ENCODE data around the gene PROM2. TPM values are rescaled to one million over a fixed set of nuclear protein-coding genes. Genes with fewer than 3 reads are reported as not detected.

PROM2 gene
- total RNA-seq, 2 experiments from 2014 or later = 0.82 TPM; not detected in 1

GRCh38 chr2:95330794-95331338 lies 56.6 kb downstream of the PROM2 start:
- ATAC-seq (no peak), DNase-seq (no peak)
- Mint-ChIP-seq H3K27ac (no peak overlapping the region), H3K4me3 (no peak overlapping the region), H3K4me1 (no peaks in the 10 kb centered on the region), H3K36me3 (no peaks in the 10 kb centered on the region), H3K27me3 (peaks cover 2% of the 10 kb centered on the region), H3K9me3 (ENCODE audit: low read depth) (peaks cover 3% of the 10 kb centered on the region)
- CTCF ChIA-PET = no interaction called here

DNA sequence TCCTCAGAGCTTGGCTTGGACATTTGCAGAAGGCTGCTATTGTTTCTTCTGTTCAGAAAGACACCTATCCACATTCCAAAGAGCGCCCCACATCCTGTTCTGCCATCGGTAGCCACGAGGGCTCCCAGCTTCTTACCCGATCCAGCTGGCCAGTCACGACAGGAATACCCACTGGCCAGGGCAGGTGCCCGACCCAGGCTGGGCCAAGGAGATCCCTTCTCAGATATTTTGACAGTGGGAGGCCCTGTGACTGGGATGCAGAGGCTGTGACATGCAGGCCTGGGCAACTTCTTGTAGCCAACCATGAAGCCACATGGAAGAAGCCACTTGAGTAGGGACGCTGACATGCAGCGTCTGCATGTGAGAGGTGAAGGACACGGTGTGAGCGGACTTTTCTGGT lies 57.4 kb downstream of the PROM2 start:
- Mint-ChIP-seq H3K9me3 (ENCODE audit: low read depth) (no peaks in the 10 kb centered on the region), H3K4me3 (no peak overlapping the region), H3K36me3 (no peaks in the 10 kb centered on the region), H3K4me1 (no peaks in the 10 kb centered on the region), H3K27ac (no peak overlapping the region), H3K27me3 (peaks cover 5% of the 10 kb centered on the region)
- CTCF ChIA-PET = no interaction called here
- no peak for ATAC-seq
- DNase-seq = no peak

- H3K9me3 Mint-ChIP-seq (ENCODE audit: low read depth) = no peaks in the 10 kb centered on the region
- H3K27ac Mint-ChIP-seq = no peak overlapping the region
- DNase-seq (no peak), ATAC-seq (no peak)
- CTCF ChIA-PET = no interaction called here
- H3K4me1 Mint-ChIP-seq = no peaks in the 10 kb centered on the region
- no peak overlapping the region for H3K4me3 Mint-ChIP-seq
- no peaks in the 10 kb centered on the region for H3K36me3 Mint-ChIP-seq
- H3K27me3 Mint-ChIP-seq = peaks cover 10% of the 10 kb centered on the region
Measured at GRCh38 chr2:95332036-95332435, 57.8 kb downstream of the PROM2 start.

DNA sequence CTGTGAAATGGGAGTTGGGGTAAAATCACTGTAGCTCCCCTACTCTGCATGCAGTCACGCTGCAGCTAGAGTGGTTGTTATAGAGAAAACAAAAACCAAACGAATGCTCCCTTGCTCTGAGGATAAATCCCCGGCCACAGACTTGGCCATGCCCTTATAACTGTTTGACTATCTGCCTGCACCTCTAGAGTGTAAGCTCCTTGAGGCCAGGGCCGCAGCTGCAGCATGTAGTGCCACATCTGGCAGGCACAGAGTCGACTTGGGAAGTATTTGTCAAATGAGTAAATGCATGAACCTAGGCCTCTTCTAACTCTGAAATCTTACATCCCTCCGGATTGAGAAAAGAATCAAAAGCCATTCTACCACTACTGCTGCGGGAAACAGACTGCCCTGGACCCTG lies 58.8 kb downstream of the PROM2 start:
- no peaks in the 10 kb centered on the region for H3K9me3 Mint-ChIP-seq (ENCODE audit: low read depth)
- no peak for DNase-seq
- no peaks in the 10 kb centered on the region for H3K36me3 Mint-ChIP-seq
- H3K4me1 Mint-ChIP-seq = no peaks in the 10 kb centered on the region
- peaks cover 10% of the 10 kb centered on the region for H3K27me3 Mint-ChIP-seq
- CTCF ChIA-PET = no interaction called here
- H3K4me3 Mint-ChIP-seq = no peak overlapping the region
- no peak overlapping the region for H3K27ac Mint-ChIP-seq
- no peak for ATAC-seq

DNA sequence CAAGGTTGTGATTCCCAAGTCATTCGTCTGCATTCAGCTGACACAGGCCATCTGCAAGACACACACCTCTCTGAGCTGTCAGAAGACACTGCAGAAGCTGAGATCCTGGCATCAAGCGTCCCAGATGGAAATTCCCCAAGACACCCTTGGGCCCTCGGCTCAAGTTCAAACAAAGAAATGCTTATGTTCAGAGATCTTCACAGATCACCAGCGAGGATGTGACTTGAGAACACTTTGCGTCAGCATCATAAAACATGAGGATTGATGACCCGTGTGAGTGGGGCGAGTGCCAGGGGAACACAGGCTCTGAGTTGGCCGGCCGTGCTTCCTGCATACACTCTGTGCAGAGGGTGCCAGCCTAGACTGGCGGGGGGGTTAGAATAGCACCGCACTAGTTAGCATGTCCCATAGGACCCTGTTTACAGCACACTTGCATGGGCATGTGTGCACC lies 59.7 kb downstream of the PROM2 start:
- ATAC-seq (no peak), DNase-seq (no peak)
- H3K9me3 Mint-ChIP-seq (ENCODE audit: low read depth) = no peaks in the 10 kb centered on the region
- H3K27ac Mint-ChIP-seq = no peak overlapping the region
- H3K4me1 Mint-ChIP-seq = no peaks in the 10 kb centered on the region
- CTCF ChIA-PET = interaction anchor here (1.3 kb wide), 1 partner anchor 11 kb away, joined by 6 read pairs; no protein-coding TSS in a partner anchor
- H3K27me3 Mint-ChIP-seq = peaks cover 10% of the 10 kb centered on the region
- H3K36me3 Mint-ChIP-seq = no peaks in the 10 kb centered on the region
- H3K4me3 Mint-ChIP-seq = no peak overlapping the region

DNA sequence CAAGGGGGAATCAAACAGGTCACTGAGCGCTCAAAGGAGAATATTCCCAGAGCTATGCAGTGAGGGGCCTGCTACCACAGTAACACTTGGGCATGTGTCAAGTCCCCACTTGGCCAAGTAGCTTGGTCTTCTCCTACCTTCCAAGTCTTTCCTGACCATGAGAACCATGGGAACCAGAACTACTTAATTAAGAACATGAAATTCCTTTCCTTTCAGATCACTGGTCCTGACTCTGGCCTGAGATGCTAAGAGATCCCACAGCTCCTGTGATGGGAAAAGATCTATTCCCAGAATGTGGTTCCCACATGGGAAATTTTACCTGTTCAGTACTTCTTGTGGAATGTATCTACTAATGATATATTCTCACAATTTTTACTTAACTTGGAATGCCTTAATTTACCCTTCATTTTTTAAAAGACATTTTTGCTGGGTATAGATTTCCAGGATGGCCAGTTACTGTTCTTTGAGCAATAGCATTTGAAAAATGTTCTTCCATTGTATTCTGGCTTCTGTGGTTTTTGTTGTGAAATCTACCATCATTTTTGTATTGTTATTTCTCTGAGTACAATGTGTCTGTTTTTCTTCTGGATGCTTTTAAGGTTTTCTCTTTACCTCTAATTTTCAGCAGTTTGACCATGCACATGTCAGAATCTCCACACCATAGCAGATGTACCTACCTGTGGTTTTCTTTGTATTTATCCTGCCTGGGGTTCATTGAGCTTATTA lies 60.8 kb downstream of the PROM2 start:
- no peaks in the 10 kb centered on the region for H3K4me1 Mint-ChIP-seq
- CTCF ChIA-PET = interaction anchor here (1.3 kb wide), 1 partner anchor 10 kb away, joined by 6 read pairs; no protein-coding TSS in a partner anchor

DNA sequence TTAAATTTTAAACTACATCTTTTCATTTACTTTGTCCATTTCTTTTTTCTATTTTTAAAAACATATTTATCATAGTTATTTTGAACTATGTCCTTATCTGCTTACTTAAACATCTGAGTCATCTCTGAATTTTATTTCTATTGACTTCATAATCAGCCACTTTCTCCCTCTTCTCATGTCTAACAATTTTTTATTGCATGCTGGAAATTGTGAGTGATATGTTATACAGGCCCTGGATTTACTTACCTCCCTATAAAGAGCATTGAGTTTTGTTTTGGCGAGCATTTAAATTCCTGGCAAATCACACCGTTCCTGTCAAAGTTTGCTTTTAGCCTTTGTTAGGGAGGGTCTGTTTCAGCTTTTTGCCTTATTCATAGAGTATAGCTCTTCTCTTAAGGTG lies 62.2 kb downstream of the PROM2 start:
- CTCF ChIA-PET = no interaction called here
- DNase-seq (no peak), ATAC-seq (no peak)
- H3K4me1 Mint-ChIP-seq = no peaks in the 10 kb centered on the region
- no peaks in the 10 kb centered on the region for H3K36me3 Mint-ChIP-seq
- H3K4me3 Mint-ChIP-seq = no peak overlapping the region
- H3K9me3 Mint-ChIP-seq (ENCODE audit: low read depth) = no peaks in the 10 kb centered on the region
- H3K27me3 Mint-ChIP-seq = peaks cover 13% of the 10 kb centered on the region
- H3K27ac Mint-ChIP-seq = no peak overlapping the region

More for the DNA sequence above, 60.8 kb downstream of the PROM2 start:
- H3K9me3 Mint-ChIP-seq (ENCODE audit: low read depth) = no peaks in the 10 kb centered on the region
- peaks cover 13% of the 10 kb centered on the region for H3K27me3 Mint-ChIP-seq
- DNase-seq = no peak
- ATAC-seq = no peak
- no peak overlapping the region for H3K4me3 Mint-ChIP-seq
- H3K27ac Mint-ChIP-seq = no peak overlapping the region
- H3K36me3 Mint-ChIP-seq = no peaks in the 10 kb centered on the region

- no peaks in the 10 kb centered on the region for H3K9me3 Mint-ChIP-seq (ENCODE audit: low read depth)
- no peaks in the 10 kb centered on the region for H3K4me1 Mint-ChIP-seq
- no peak overlapping the region for H3K4me3 Mint-ChIP-seq
- no peak overlapping the region for H3K27ac Mint-ChIP-seq
- no peaks in the 10 kb centered on the region for H3K36me3 Mint-ChIP-seq
- peaks cover 22% of the 10 kb centered on the region for H3K27me3 Mint-ChIP-seq
- CTCF ChIA-PET = no interaction called here
- DNase-seq = no peak
- no peak for ATAC-seq
Measured at GRCh38 chr2:95337829-95338228, 63.6 kb downstream of the PROM2 start.

Other genes with a start within 250 kb of the PROM2 start
- 100 to 1,000 TPM in 1 of 2 experiments, 10 to 100 TPM in 1; 54.6 to 178 TPM for gene MAL, start 248.7 kb upstream of the PROM2 start, total RNA-seq
- 10 to 100 TPM; 80.0 to 82.7 TPM for gene MRPS5, start 152.6 kb upstream of the PROM2 start, total RNA-seq
- gene ZNF514, start 114.6 kb upstream of the PROM2 start, total RNA-seq = 10 to 100 TPM; 12.0 to 14.2 TPM
- gene ZNF2, start 108.6 kb upstream of the PROM2 start, total RNA-seq = 1 to 10 TPM; 5.0 to 5.2 TPM
- 1 to 10 TPM; 3.5 to 3.9 TPM for gene ZNF892, start 66.9 kb upstream of the PROM2 start, total RNA-seq
- not detected for gene KCNIP3, start 22.9 kb downstream of the PROM2 start, total RNA-seq
- 10 to 100 TPM; 36.0 to 38.6 TPM for gene FAHD2A, start 128.3 kb downstream of the PROM2 start, total RNA-seq
- gene TRIM43B, start 210.3 kb downstream of the PROM2 start, total RNA-seq = not detected

All from activated CD8-positive, alpha-beta memory T cell treated with anti-CD3 and anti-CD28 coated beads, Interleukin-2, amount 10 ng/mL, durations not matched to agents 7 days and 5 days (primary cell).